KMS-11 (cell line): ENCODE data around the gene GID4.

Experiments
- H2AFZ ChIP-seq: fragments of 200-600 bp; sonication (generic); 2 replicates; pipeline ENCODE4 v1.6.1; 2016; ENCODE audit warnings: antibody characterized with exemption, mixed run types, low read depth
- H3K27ac ChIP-seq: fragments of 200-600 bp; sonication (generic); 2 replicates; pipeline ENCODE4 v1.6.1; 2016; ENCODE audit warnings: mild to moderate bottlenecking, mixed run types
- H3K27me3 ChIP-seq: fragments of 200-600 bp; sonication (generic); 2 replicates; pipeline ENCODE4 v1.6.1; 2017; ENCODE audit warnings: mild to moderate bottlenecking, low read depth, mixed run types, moderate library complexity; ENCODE audit not compliant: insufficient read depth
- H3K36me3 ChIP-seq: fragments of 200-600 bp; sonication (generic); 2 replicates; pipeline ENCODE4 v1.6.1; 2017; ENCODE audit warnings: mild to moderate bottlenecking, mixed run types; ENCODE audit not compliant: insufficient read depth
- H3K4me1 ChIP-seq: fragments of 200-600 bp; sonication (generic); 2 replicates; pipeline ENCODE4 v1.6.1; 2016; ENCODE audit warnings: mild to moderate bottlenecking, low read depth, mixed run types; ENCODE audit not compliant: poor library complexity, severe bottlenecking
- H3K4me2 ChIP-seq: fragments of 200-600 bp; sonication (generic); 2 replicates; pipeline ENCODE4 v1.7.0; 2016; ENCODE audit warnings: mild to moderate bottlenecking, mixed run types
- H3K4me3 ChIP-seq: fragments of 200-600 bp; sonication (generic); IDR thresholded peaks from 2 replicates; pipeline ENCODE4 v1.6.1; 2017; ENCODE audit warnings: low read depth, low read length, mixed read lengths; ENCODE audit not compliant: insufficient read depth
- H3K79me2 ChIP-seq: fragments of 200-600 bp; sonication (generic); 2 replicates; pipeline ENCODE4 v1.6.1; 2016; ENCODE audit warnings: low read depth, mixed run types; ENCODE audit not compliant: insufficient read depth
- H3K9ac ChIP-seq: fragments of 200-600 bp; sonication (generic); 2 replicates; pipeline ENCODE4 v1.6.1; 2016; ENCODE audit warnings: mild to moderate bottlenecking, mixed run types
- H4K20me1 ChIP-seq: fragments of 200-600 bp; sonication (generic); 2 replicates; pipeline ENCODE4 v1.6.1; 2016; ENCODE audit warnings: mild to moderate bottlenecking, mixed run types; ENCODE audit not compliant: insufficient read depth
- TF ChIP-seq, protein P1 (sequence below): fragments of 200-600 bp; sonication (generic); conservative IDR thresholded peaks from 2 replicates; pipeline ENCODE4 v1.6.1; 2017; ENCODE audit warnings: low read depth, mild to moderate bottlenecking, antibody characterized with exemption, low read length, moderate library complexity, mixed read lengths

Gene GID4

DNA sequence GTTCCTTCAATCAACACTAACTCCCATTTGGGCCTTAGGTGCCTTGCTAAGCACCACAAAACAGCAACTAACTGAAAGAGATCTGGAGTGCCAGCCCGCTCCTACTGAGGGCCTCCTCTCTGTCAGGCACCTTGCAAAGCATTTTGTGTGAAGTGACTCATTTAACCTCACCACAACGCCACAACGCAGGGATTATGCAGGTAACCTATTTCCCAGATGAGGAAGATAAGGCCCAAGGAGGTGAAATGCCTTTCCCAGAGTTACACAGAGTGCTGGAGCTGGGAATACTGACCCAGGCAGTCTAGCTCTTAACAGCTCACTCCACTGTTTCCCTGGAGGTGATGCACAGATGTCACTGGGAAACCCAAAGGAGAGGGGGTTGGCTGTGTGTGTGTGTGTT lies 33.7 kb upstream of the GID4 start:
- Histone ChIP-seq H4K20me1 (no peaks in the 10 kb centered on the region), H3K27ac (no peak overlapping the region), H3K4me2 (no peak overlapping the region), H3K79me2 (no peaks in the 10 kb centered on the region), H3K4me1 (no peaks in the 10 kb centered on the region), H3K27me3 (no peaks in the 10 kb centered on the region), H3K36me3 (no peaks in the 10 kb centered on the region), H3K4me3 (no peak overlapping the region), H2AFZ (no peak overlapping the region), H3K9ac (no peak overlapping the region)
- TF ChIP-seq, protein P1, sequence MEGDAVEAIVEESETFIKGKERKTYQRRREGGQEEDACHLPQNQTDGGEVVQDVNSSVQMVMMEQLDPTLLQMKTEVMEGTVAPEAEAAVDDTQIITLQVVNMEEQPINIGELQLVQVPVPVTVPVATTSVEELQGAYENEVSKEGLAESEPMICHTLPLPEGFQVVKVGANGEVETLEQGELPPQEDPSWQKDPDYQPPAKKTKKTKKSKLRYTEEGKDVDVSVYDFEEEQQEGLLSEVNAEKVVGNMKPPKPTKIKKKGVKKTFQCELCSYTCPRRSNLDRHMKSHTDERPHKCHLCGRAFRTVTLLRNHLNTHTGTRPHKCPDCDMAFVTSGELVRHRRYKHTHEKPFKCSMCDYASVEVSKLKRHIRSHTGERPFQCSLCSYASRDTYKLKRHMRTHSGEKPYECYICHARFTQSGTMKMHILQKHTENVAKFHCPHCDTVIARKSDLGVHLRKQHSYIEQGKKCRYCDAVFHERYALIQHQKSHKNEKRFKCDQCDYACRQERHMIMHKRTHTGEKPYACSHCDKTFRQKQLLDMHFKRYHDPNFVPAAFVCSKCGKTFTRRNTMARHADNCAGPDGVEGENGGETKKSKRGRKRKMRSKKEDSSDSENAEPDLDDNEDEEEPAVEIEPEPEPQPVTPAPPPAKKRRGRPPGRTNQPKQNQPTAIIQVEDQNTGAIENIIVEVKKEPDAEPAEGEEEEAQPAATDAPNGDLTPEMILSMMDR: no peak

GRCh38 chr17:18006495-18007239 lies 32.5 kb upstream of the GID4 start:
- H3K4me1 ChIP-seq: no peaks in the 10 kb centered on the region
- no peak overlapping the region for H3K4me2 ChIP-seq
- H3K27me3 ChIP-seq: no peaks in the 10 kb centered on the region
- H2AFZ ChIP-seq: no peak overlapping the region
- H3K4me3 ChIP-seq: no peak overlapping the region
- no peaks in the 10 kb centered on the region for H3K79me2 ChIP-seq
- TF ChIP-seq, protein P1: no peak
- H4K20me1 ChIP-seq: no peaks in the 10 kb centered on the region
- no peak overlapping the region for H3K9ac ChIP-seq
- no peak overlapping the region for H3K27ac ChIP-seq
- H3K36me3 ChIP-seq: no peaks in the 10 kb centered on the region

- no peaks in the 10 kb centered on the region for H4K20me1 ChIP-seq
- no peaks in the 10 kb centered on the region for H3K4me1 ChIP-seq
- H3K27me3 ChIP-seq: no peaks in the 10 kb centered on the region
- TF ChIP-seq, protein P1: no peak
- H2AFZ ChIP-seq: no peak overlapping the region
- no peak overlapping the region for H3K27ac ChIP-seq
- no peaks in the 10 kb centered on the region for H3K36me3 ChIP-seq
- no peak overlapping the region for H3K9ac ChIP-seq
- H3K79me2 ChIP-seq: no peaks in the 10 kb centered on the region
- no peak overlapping the region for H3K4me3 ChIP-seq
- H3K4me2 ChIP-seq: no peak overlapping the region
These were observed 30.5 kb upstream of the GID4 start for GRCh38 chr17:18008496-18009268.

DNA sequence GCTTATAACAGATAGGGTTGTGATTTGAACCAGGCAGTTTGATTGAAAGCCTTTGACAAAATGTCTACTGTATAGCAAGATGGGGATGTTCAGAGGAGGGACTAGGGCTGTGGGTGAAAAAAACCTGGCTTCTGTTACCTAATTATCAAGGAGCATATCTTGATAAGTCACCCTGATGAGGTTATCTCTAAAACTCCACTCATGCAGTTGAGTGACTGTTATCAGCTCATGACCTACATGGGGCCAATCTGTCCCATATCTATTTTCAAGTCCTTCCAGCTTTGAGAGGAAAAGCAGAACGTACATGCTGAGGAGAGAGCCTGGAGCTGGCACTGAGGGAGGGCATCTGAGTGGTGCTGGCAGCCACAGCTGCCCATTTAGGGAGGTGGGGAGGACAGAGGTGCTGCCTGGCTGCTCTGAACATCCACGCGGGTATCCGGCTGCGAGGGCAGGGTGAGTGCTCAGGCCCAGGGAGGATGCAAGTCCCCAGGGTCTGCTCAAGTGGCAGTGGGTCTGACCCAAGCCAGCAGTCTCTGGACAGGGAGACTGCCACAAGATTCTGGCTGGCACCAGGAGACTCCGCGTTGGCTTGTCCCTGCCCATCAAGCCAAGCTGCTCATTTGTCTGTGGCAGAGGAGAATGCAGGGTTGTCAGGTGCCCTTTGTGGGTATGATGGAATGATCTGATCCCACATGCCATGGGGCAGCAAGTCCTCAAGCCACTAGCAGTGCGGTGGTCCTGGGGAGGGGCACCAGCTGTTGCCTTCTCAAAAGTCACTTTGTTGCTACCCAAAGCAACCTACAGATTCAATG lies 29.4 kb upstream of the GID4 start:
- no peaks in the 10 kb centered on the region for H4K20me1 ChIP-seq
- no peak overlapping the region for H3K27ac ChIP-seq
- H2AFZ ChIP-seq: no peak overlapping the region
- H3K36me3 ChIP-seq: no peaks in the 10 kb centered on the region
- no peak overlapping the region for H3K4me2 ChIP-seq
- H3K79me2 ChIP-seq: no peaks in the 10 kb centered on the region
- H3K4me3 ChIP-seq: no peak overlapping the region
- no peaks in the 10 kb centered on the region for H3K4me1 ChIP-seq
- H3K27me3 ChIP-seq: no peaks in the 10 kb centered on the region
- TF ChIP-seq, protein P1: no peak
- H3K9ac ChIP-seq: no peak overlapping the region
